ENCODE results near the gene SYT7. TPM values are rescaled to one million over a fixed set of nuclear protein-coding genes. Genes with fewer than 3 reads are reported as not detected.
A peak's percentile ranks its signal among the peaks of the same experiment; 100 is the strongest.

Gene SYT7
- total RNA-seq, 4 donors from 2014 or later = 5.2 to 12.6 (median 8.8) TPM

GRCh38 chr11:61509043-61510029, 71.5 kb downstream of the SYT7 start:
- no peak overlapping the region for H3K27ac ChIP-seq
- peak; percentile 79 to 80 for DNase-seq
- 14 to 60% methylated on average over 1 to 26 of the region's 117 CpGs for whole genome bisulfite sequencing, 2 donors

GRCh38 chr11:61507962-61508861, 72.7 kb downstream of the SYT7 start, which contains the start of gene LRRC10B:
Gene LRRC10B, plus strand, starts transcription at chr11:61508749. Its CDS starts 250 bp downstream, at chr11:61508999.
- 7 to 17% methylated on average over 13 to 14 of the region's 74 CpGs for WGBS, 2 donors
- Histone ChIP-seq H3K27ac (no peak within 1 kb of the TSS), H3K4me3 (replicated peaks in 1 of 3) (peak within 1 kb of the TSS in 1 of 3 donors; percentile 19), H3K36me3 (no peaks in the 10 kb centered on the region), H3K4me1 (peaks cover 13 to 20% of the 10 kb centered on the region in 2 donors), H3K9me3 (no peaks in the 10 kb centered on the region), H3K27me3 (peaks cover 13% of the 10 kb centered on the region)
- DNase-seq = peak; percentile 17 to 29
- intact Hi-C loops (cut with DNase I) = no loop called here
- TF ChIP-seq CTCF (IDR thresholded peaks at IDR 0.05) (no peak), POLR2A (IDR thresholded peaks at IDR 0.05) (no peak)

More at GRCh38 chr11:61509043-61510029, 71.5 kb downstream of the SYT7 start:
- no peaks in the 10 kb centered on the region for H3K9me3 ChIP-seq
- H3K27me3 ChIP-seq = peaks cover 13% of the 10 kb centered on the region
- TF ChIP-seq POLR2A (IDR thresholded peaks at IDR 0.05) = no peak
- TF ChIP-seq CTCF (IDR thresholded peaks at IDR 0.05) = peak; percentile 29 to 83 (median 74)
- H3K36me3 ChIP-seq = no peaks in the 10 kb centered on the region
- intact Hi-C loops (cut with DNase I) = loop anchor here (10.0 kb wide), 1 partner anchor 65 kb away; no protein-coding TSS in a partner anchor
- H3K4me3 ChIP-seq (replicated peaks in 1 of 3) = peak overlapping the region in 1 of 3 donors; percentile 19
- H3K4me1 ChIP-seq = peaks cover 13 to 20% of the 10 kb centered on the region in 2 donors

GRCh38 chr11:61507012-61507768, 73.7 kb downstream of the SYT7 start:
- Histone ChIP-seq H3K27me3 (peaks cover 13% of the 10 kb centered on the region), H3K36me3 (no peaks in the 10 kb centered on the region), H3K4me1 (peaks cover 13 to 20% of the 10 kb centered on the region in 2 donors), H3K4me3 (replicated peaks in 1 of 3) (no peak overlapping the region), H3K9me3 (no peaks in the 10 kb centered on the region), H3K27ac (no peak overlapping the region)
- no peak for TF ChIP-seq CTCF (IDR thresholded peaks at IDR 0.05)
- no peak for TF ChIP-seq POLR2A (IDR thresholded peaks at IDR 0.05)
- 73 to 74% methylated on average over 12 to 14 of the region's 14 CpGs for WGBS, 2 donors
- no peak for DNase-seq
- intact Hi-C loops (cut with DNase I) = no loop called here

GRCh38 chr11:61505640-61506155, 75.2 kb downstream of the SYT7 start:
- Histone ChIP-seq H3K27me3 (peaks cover 13% of the 10 kb centered on the region), H3K4me3 (replicated peaks in 1 of 3) (no peak overlapping the region), H3K9me3 (no peaks in the 10 kb centered on the region), H3K27ac (no peak overlapping the region), H3K4me1 (peaks cover 13 to 20% of the 10 kb centered on the region in 2 donors), H3K36me3 (no peaks in the 10 kb centered on the region)
- TF ChIP-seq CTCF (IDR thresholded peaks at IDR 0.05) (no peak), POLR2A (IDR thresholded peaks at IDR 0.05) (no peak)
- no peak for DNase-seq
- intact Hi-C loops (cut with DNase I) = no loop called here
- 59 to 64% methylated on average over 10 of the region's 10 CpGs for WGBS, 2 donors

All from thyroid gland (tissue), 4 donors.